ENCODE results near the gene PLEKHG4. TPM values are rescaled to one million over a fixed set of nuclear protein-coding genes. Genes with fewer than 3 reads are reported as not detected.
A peak's percentile ranks its signal among the peaks of the same experiment; 100 is the strongest.

PLEKHG4 gene
- total RNA-seq (2021) (5.9 to 16.7 TPM (median 15.0 TPM) in 3 replicates), Bru-seq, nascent RNA (percentile 30 among the genes with signal in this experiment)
- long read RNA-seq, experiment 1, full-length matches to known transcripts = 8 of 27 reads
- long read RNA-seq, experiment 1, partial matches to known transcripts = 4 of 27 reads
- long read RNA-seq, experiment 1, other reads (novel, unspliced or antisense) = 15 of 27 reads
- long read RNA-seq, experiment 2, full-length matches to known transcripts = 1 of 12 reads
- long read RNA-seq, experiment 2, partial matches to known transcripts = 5 of 12 reads
- long read RNA-seq, experiment 2, other reads (novel, unspliced or antisense) = 6 of 12 reads
- long read RNA-seq, experiment 3 = 0 reads

GRCh38 chr16:67279296-67280089, at the start of gene PLEKHG4:
Gene PLEKHG4 (plus strand): TSS chr16:67279532. CDS start chr16:67280045, 513 bp downstream.
- ATAC-seq (peak; percentile 89), DNase-seq (ENCODE audit: low spot score) (peak; percentile 81)
- Mint-ChIP-seq H3K4me3 (peak within 1 kb of the TSS; percentile 69), H3K27me3 (ENCODE audit: low read depth) (peaks cover 23% of the 10 kb centered on the region), H3K4me1 (peaks cover 2% of the 10 kb centered on the region; the same call in 1 of the 2 replicates), H3K27ac (no peak within 1 kb of the TSS), H3K36me3 (no peaks in the 10 kb centered on the region; the same call in 1 of the 2 replicates), H3K9me3 (no peaks in the 10 kb centered on the region)
- CTCF ChIA-PET = interaction anchor here (0.8 to 3.4 kb wide), 13 partner anchors 10 to 186 kb away, joined by 3 to 27 read pairs (median 7); partner anchors contain the start of genes FHOD1, KCTD19, LRRC36 and TMEM208
- POLR2A ChIA-PET = interaction anchor here (1.2 kb wide), 1 partner anchor 32 kb away, joined by 3 read pairs; the partner anchor contains the start of gene FHOD1
- TF ChIP-seq ZNF423 (CRISPR knock-in tag; IDR thresholded peaks at IDR 0.05) = peak; percentile 65
- no peak for TF ChIP-seq HMGA2 (CRISPR knock-in tag; IDR thresholded peaks at IDR 0.05)
- TF ChIP-seq GTF2I (CRISPR knock-in tag; conservative IDR thresholded peaks at IDR 0.05) = no peak
- TF ChIP-seq SP1 (CRISPR knock-in tag; conservative IDR thresholded peaks at IDR 0.05) = peak; percentile 74
- TF ChIP-seq TCF7 (CRISPR knock-in tag; IDR thresholded peaks at IDR 0.05; ENCODE audit: low read depth) = peak; percentile 84
- TF ChIP-seq ZMAT4 (CRISPR knock-in tag; IDR thresholded peaks at IDR 0.05) = no peak
- peak; percentile 68; the same call in 1 of the 2 replicates for TF ChIP-seq CREB1 (CRISPR knock-in tag; IDR thresholded peaks at IDR 0.05)
- TF ChIP-seq KAT7 (CRISPR knock-in tag; IDR thresholded peaks at IDR 0.05; ENCODE audit: borderline replicate concordance) = no peak
- peak; percentile 79 for TF ChIP-seq MYBL2 (CRISPR knock-in tag; IDR thresholded peaks at IDR 0.05)
- no peak for TF ChIP-seq E2F1 (CRISPR knock-in tag; IDR thresholded peaks at IDR 0.05)
- no peak for TF ChIP-seq JAZF1 (CRISPR knock-in tag; IDR thresholded peaks at IDR 0.05)
- TF ChIP-seq ZNF317 (CRISPR knock-in tag; IDR thresholded peaks at IDR 0.05; ENCODE audit: borderline replicate concordance, low read depth) = peak; percentile 57; the same call in 1 of the 2 replicates
- peak; percentile 92 for TF ChIP-seq MAX (CRISPR knock-in tag; IDR thresholded peaks at IDR 0.05)
- 0 out of 2 replicates have a peak, but pooled peaks have one; percentile 58 for TF ChIP-seq JUN (CRISPR knock-in tag; IDR thresholded peaks at IDR 0.05)
- TF ChIP-seq SMAD3 (CRISPR knock-in tag; IDR thresholded peaks at IDR 0.05; ENCODE audit: borderline replicate concordance) = 0 out of 2 replicates have a peak, but pooled peaks have one; percentile 36
- TF ChIP-seq NR2C2 (CRISPR knock-in tag; IDR thresholded peaks at IDR 0.05) = peak; percentile 39; the same call in 1 of the 2 replicates
- TF ChIP-seq NFE2L1 (CRISPR knock-in tag; IDR thresholded peaks at IDR 0.05) = peak; percentile 81
- peak; percentile 88 for TF ChIP-seq ELF4 (CRISPR knock-in tag; IDR thresholded peaks at IDR 0.05; ENCODE audit: low read depth)
- TF ChIP-seq NFYB (CRISPR knock-in tag; conservative IDR thresholded peaks at IDR 0.05; ENCODE audit: low read depth) = 0 out of 2 replicates have a peak, but pooled peaks have one; percentile 30
- peak; percentile 77; the same call in 1 of the 2 replicates for TF ChIP-seq ZBTB21 (CRISPR knock-in tag; IDR thresholded peaks at IDR 0.05; ENCODE audit: borderline replicate concordance)
- TF ChIP-seq ZNF232 (CRISPR knock-in tag; IDR thresholded peaks at IDR 0.05) = peak; percentile 92; the same call in 1 of the 2 replicates
- TF ChIP-seq E2F4 (CRISPR knock-in tag; IDR thresholded peaks at IDR 0.05; ENCODE audit: borderline replicate concordance, low read depth) = peak; percentile 72; the same call in 1 of the 2 replicates
- TF ChIP-seq PREB (CRISPR knock-in tag; IDR thresholded peaks at IDR 0.05; ENCODE audit: borderline replicate concordance) = 0 out of 2 replicates have a peak, but pooled peaks have one; percentile 64
- TF ChIP-seq E2F5 (CRISPR knock-in tag; IDR thresholded peaks at IDR 0.05) = peak; percentile 91
- peak; percentile 93 for TF ChIP-seq TP53 (CRISPR knock-in tag; IDR thresholded peaks at IDR 0.05)
- no peak for TF ChIP-seq EMX1 (CRISPR knock-in tag; IDR thresholded peaks at IDR 0.05)
